Activated gamma-delta T cell (primary cell): ENCODE measurements around the gene TDRD1.
"Not testable (repeated sequence)": the region's sequence is repeated elsewhere in the genome, so short reads cannot be mapped to it uniquely, and the experiment has no call there.

Experiments
- DNase-seq: peaks from one replicate; lab custom pipeline; 2025; lab: John Stamatoyannopoulos, UW
- total RNA-seq, 2 donors: gene quantifications; one replicate each; lab custom pipeline; 2026; lab: John Stamatoyannopoulos, UW

Gene TDRD1
- total RNA-seq = 0.13 to 1.9 reads per million in 2 donors

GRCh38 chr10:114179148-114179547 lies at the start of gene TDRD1:
TSS of gene TDRD1 (plus strand) at chr10:114179353. CDS start at chr10:114187832, 8,479 bp downstream.
- no peak for DNase-seq

DNA sequence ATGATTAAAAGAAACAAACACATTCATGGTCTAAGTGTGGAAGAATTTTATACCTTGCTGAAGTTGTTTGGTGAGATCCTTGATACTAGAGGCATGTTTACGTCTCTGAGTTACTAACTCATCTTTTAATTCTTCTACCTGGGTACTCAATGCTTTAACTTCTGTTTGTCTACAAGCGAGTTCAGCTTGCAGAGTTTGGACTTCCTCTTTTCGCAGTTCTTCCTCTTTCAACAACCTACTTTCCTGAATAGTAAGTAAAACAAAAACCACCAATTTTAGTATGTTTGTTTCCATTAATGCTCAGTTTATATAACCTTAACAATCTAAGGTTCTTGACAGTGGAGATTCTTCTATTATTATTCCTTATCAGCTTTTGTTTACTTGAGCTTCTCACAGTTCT lies 48.1 kb upstream of the TDRD1 start:
- no peak for DNase-seq

GRCh38 chr10:114135476-114135875 lies 43.7 kb upstream of the TDRD1 start:
- no peak for DNase-seq

DNA sequence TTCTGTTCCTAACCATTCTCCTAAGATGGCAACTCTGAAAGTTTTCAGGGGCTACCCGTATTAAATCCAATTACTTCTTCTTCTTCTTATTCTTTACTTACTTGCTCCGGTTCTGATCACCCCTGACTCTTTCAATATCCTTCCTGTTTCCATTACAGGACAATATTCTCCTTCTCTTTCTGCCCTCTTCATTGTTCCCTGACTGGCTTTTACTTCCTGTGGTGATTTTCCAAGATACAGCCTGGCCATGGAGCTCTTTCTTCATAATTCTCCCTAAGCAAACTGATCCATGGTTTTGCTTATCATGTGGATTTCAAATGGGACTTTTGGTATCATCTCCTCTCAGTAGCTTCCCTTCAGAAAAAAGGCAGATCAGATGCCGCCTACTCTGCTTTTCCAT lies 40.6 kb upstream of the TDRD1 start:
- no peak for DNase-seq

GRCh38 chr10:114140036-114140435 lies 39.1 kb upstream of the TDRD1 start:
- DNase-seq = no peak

DNA sequence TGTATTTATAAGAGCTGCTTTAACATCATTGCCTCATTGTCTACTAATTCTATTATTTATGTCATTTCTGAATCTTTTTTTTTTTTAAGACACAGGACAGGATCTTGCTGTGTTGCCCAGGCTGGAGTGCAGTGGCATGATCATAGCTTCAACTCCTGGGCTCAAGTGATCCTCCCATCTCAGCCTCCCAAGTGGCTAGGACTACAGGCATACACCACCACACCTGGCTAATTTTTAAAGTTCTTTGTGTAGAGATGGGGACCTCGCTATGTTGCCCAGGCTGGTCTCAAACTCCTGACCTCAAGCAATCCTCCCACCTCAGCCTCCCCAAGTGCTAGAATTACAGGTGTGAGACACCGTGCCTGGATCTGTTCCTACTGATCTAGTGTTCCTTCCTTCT lies 38.3 kb upstream of the TDRD1 start:
- not testable (repeated sequence) for DNase-seq

GRCh38 chr10:114142018-114142417 lies 37.1 kb upstream of the TDRD1 start:
- DNase-seq = no peak

DNA sequence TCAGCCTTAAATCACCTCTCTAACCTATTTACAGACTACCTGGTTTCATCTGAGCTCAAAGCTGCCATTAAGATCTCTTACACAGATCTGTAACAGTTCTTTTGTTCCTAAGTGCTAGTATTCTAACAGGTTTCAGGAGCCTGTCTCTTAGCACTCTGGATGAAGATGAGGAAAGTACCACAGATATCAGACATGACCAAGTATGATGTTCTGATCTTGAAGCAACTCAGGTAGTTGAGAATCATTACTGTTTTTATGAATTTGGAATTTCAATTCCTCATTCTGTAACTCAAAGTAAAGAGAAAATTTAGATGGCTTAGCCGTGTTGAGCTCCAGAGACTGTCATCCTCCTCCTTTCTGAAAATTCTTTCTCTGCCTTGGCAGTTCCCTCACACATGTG lies 36.0 kb upstream of the TDRD1 start:
- DNase-seq = no peak

- not testable (repeated sequence) for DNase-seq
These were observed 29.7 kb upstream of the TDRD1 start for GRCh38 chr10:114149476-114149875.

DNA sequence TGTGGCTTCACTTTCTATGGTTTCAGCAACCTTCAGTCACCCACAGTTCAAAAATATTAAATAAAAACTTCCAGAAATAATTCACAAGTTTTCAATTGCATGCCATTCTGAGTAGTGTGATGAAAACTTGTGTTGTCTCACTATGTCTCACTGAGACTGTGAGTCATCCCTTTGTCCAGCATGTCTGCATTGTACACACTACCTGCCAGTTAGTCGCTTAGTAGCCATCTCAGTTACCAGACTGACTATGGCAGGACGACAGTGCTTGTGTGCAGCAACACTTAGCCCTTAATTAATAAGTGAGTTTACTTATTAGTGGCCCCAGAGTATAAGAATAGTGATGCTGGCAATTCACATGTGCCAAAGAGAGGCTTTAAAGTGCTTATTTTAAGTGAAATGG lies 27.7 kb upstream of the TDRD1 start:
- DNase-seq = no peak

- DNase-seq = no peak
These were observed 27.3 kb upstream of the TDRD1 start for GRCh38 chr10:114151892-114152291.

GRCh38 chr10:114157912-114158311 lies 21.2 kb upstream of the TDRD1 start:
- DNase-seq = no peak

DNA sequence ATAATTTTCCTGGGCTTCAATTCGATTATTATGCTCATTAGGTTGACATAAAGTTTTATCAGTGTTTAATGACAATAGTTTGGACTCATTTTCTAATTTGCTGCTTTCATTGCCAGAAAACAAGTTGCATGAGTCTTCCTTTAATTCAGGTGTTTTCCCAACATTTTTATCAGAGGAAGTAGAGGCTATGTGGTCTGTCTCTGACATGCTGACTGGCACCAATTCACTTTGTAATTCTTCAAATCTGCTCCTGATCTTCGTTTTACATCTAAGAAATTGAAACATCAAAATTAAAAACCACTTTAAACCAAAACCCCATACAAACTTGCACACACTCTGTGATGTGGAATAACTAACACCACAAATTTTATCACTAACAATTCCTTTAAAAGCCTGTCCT lies 16.1 kb upstream of the TDRD1 start:
- DNase-seq = no peak

- no peak for DNase-seq
These were observed 13.1 kb upstream of the TDRD1 start for GRCh38 chr10:114166043-114166442.

DNA sequence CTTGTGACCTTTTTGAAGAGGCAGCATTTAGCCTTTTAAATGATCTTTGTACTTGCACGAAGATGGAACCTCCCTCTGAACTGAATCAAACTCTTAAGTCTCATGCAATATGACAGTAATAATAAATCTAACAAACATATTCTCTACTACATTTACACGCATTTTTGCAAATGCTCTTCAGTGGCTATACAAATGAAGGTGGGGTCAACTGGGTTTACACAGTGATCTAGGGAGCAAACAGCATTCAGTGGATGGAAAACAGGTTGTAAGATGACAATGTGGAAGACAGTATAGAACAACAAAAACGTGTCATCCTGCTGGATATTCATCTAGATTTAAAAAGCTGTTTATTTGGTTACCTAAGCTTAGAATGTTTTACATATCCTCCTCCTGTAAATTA lies 12.7 kb upstream of the TDRD1 start:
- no peak for DNase-seq

GRCh38 chr10:114167985-114168384 lies 11.2 kb upstream of the TDRD1 start:
- no peak for DNase-seq

DNA sequence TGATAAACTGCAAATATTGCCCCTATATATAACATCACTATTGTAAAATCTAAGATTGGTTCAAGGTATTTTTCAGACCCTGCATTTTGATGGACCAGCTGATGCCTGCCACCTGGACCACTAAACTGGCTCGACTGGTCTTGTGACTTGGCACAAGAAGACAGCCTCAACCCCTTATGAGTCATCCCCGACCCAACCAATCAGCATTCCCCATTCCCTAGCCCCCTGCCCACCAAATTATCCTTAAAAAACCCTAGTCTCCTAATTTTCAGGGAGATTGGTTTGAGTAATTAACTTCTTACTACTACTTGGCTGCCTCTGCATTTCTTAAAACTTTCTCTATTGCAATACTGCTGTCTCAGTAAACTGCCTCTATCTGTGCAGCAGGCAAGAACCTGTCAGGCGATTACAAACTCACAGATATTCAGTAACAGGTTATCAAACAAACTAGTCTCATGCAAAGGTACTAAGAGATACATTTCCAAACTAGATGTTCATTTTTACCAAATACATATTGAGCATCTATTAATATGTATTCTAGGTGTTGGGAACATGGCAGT lies 10.6 kb upstream of the TDRD1 start:
- DNase-seq = no peak

DNA sequence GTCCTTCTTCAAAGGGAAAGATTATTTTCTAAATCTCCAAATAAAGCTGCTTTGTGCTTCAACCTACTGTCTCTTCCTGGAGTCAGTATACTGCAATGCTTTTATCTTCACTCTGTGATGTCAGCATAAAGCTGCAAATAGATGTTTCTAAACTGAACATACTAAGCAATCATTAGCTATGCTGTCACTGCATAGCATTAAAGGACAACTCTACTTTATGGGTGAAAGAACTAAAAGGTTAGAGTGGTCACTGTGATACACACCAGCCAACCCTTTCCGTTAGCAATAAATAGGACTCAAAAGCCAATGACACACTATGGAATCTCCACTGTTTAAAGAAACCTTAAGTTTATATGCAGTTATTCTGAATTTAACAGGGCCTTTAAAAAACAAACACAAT lies 6.9 kb upstream of the TDRD1 start:
- DNase-seq = no peak

DNA sequence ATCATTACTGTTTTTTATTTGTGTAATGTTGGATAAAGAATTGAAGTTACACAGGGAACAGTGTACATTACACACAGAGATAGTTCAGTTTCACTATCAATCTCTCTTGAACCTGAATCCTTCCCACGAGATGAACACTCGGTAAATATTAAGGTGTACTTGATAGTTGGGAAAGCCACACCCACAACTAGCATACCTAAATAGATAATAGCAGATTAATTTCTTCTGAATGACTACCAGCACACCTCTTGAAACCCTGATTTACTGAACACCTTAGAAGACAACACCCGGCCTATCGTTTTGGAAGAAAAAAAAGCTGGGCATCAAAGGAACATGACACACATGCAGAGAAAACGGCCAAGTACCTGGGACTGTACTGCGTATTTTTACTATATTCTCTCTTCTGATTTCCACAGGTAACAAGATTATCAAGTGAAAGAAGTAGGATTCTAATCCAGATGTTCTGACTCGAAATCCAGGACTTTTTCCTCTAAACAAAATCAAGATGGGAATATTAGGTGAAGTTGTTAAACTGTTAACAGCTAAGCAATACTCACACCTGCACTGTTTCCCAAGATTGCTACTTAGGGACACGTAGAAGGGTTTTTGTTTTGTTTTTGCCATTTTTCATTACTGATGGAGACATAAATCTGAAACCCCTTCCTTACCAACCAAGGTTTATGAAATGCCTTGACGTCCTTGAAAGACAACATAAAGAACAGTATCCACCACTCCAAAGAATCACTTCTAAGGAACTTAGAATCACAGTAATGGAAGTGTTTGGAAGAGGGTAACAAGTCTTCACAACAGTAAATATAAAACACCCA lies 6.2 kb upstream of the TDRD1 start:
- no peak for DNase-seq

GRCh38 chr10:114173603-114173920 lies 5.6 kb upstream of the TDRD1 start:
- DNase-seq = no peak

- DNase-seq = peak; percentile 97
These were observed 5.0 kb upstream of the TDRD1 start, which contains the start of gene CCDC186 for GRCh38 chr10:114173921-114174694. TSS of gene CCDC186 (minus strand) at chr10:114174203. CDS start at chr10:114163268, 10,935 bp downstream.

GRCh38 chr10:114174695-114175188 lies 4.4 kb upstream of the TDRD1 start:
- DNase-seq = no peak

DNA sequence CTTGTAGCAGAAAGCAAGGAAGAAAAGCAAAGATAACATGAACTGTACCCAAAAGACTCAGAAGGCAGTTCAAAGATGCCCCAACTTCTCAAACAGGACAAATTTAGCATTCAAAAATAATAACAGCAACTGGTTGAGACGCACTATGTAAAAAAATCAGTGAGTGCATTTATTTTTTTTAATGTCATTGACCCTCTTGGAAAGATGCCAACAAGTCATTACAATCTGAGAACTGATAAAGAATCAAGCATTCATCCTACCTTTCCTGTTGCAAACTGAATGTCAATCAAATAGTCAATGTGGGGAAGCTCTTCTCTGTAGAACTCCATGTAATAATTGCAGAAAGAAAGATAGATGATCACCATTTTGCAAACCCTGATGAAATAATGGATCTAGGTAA lies 3.5 kb upstream of the TDRD1 start:
- no peak for DNase-seq
